HFFc6 (cell line): ENCODE results near the gene MED27. TPM values are rescaled to one million over a fixed set of nuclear protein-coding genes. Genes with fewer than 3 reads are reported as not detected.
A peak's percentile ranks its signal among the peaks of the same experiment; 100 is the strongest.

ENCODE experiments used
- DNase-seq: peaks from one replicate; pipeline ENCODE4 v3.0.0-alpha.2; 2018
- H3K27ac Mint-ChIP-seq: 2 replicates; pipeline ENCODE4 v1.8.0; 2020; ENCODE audit warnings: mild to moderate bottlenecking, mixed read lengths
- H3K27me3 Mint-ChIP-seq: 2 replicates; pipeline ENCODE4 v1.8.0; 2021; ENCODE audit warnings: mild to moderate bottlenecking, moderate library complexity, mixed read lengths; ENCODE audit not compliant: insufficient read depth
- H3K36me3 Mint-ChIP-seq: 2 replicates; pipeline ENCODE4 v1.8.0; 2021; ENCODE audit warnings: low read depth, mixed read lengths
- H3K4me1 Mint-ChIP-seq: 2 replicates; pipeline ENCODE4 v1.8.0; 2020; ENCODE audit warnings: low read depth, mixed read lengths
- H3K4me3 Mint-ChIP-seq: 2 replicates; pipeline ENCODE4 v1.8.0; 2020; ENCODE audit warnings: mild to moderate bottlenecking, moderate library complexity, mixed read lengths
- H3K9me3 Mint-ChIP-seq: 2 replicates; pipeline ENCODE4 v1.8.0; 2020; ENCODE audit warnings: mild to moderate bottlenecking, mixed read lengths
- CTCF ChIP-seq: fragments of 200-600 bp; sonication (generic); IDR thresholded peaks from 2 replicates; pipeline ENCODE4 v1.5.0; 2021; ENCODE audit warnings: antibody characterized with exemption, mild to moderate bottlenecking
- long read RNA-seq: library from polyadenylated mRNA; unstranded; transcript quantifications from one replicate; pipeline ENCODE4 v2.0.0, GENCODE V29; 2019
- total RNA-seq, 6 experiments: library from RNA; stranded (reverse); fragmentation: NEBNext Ultra II Directional; extraction: Animal tissue kit (Norgen Biotek cat#: 25700); gene quantifications; 2 replicates in 1 of 6; 3 replicates in 5 of 6; pipeline ENCODE4 v1.2.3, GENCODE V29; 2021

Gene MED27
- total RNA-seq = 10 to 100 TPM; 30.2 to 37.7 (median 32.7) TPM
- long read RNA-seq, transcript MED27-201 (8 exons, 1,431 nt) = major isoform, 18 of 22 reads
- long read RNA-seq, partial matches to known transcripts = 0 of 22 reads
- long read RNA-seq, other reads (novel, unspliced or antisense) = 3 of 22 reads

- Mint-ChIP-seq H3K4me3 (peak within 1 kb of the TSS; percentile 100), H3K27ac (peak within 1 kb of the TSS; percentile 97), H3K9me3 (no peaks in the 10 kb centered on the region), H3K36me3 (peaks cover 34% of the 10 kb centered on the region), H3K27me3 (peaks cover 13% of the 10 kb centered on the region; the same call in 1 of the 2 replicates), H3K4me1 (peaks cover 53% of the 10 kb centered on the region)
- peak; percentile 81 for DNase-seq
- no peak for TF ChIP-seq CTCF
Measured at GRCh38 chr9:132079391-132080091, at the start of gene MED27. TSS of gene MED27 (minus strand) at chr9:132079867. CDS start at chr9:132079844, 23 bp downstream.

GRCh38 chr9:132127888-132128534 is 48.3 kb upstream of the MED27 start:
- peaks cover 76% of the 10 kb centered on the region for H3K27me3 Mint-ChIP-seq

DNA sequence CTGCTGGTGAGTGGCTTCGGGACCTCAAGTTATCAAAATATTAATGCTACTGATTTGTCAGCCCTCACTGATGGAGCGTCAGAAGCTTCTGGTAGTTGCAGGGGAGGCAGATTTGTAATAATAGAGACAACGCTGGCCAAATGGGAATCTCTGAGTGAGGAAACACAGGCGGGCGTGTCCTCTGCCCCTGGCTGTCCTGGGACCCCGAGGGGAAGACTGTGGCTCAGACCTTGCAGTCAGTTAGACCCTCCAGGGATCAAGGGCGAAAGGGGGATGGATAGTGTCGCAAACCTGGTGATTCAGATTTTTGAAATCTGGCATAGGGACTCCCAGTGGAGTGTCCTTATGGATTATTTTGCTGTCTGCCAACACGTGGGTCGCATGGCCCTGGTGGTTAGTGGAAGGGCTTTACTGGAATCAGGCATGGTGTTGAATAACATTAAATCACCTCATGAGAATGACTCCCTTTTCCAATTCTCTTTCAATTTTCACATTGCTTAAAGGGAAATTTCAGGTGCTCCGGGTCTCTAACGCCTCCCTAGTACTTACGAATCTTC is 47.1 kb upstream of the MED27 start:
- Mint-ChIP-seq H3K9me3 (no peaks in the 10 kb centered on the region), H3K36me3 (no peaks in the 10 kb centered on the region), H3K4me3 (no peak overlapping the region), H3K4me1 (no peaks in the 10 kb centered on the region), H3K27me3 (peaks cover 68% of the 10 kb centered on the region), H3K27ac (no peak overlapping the region)
- DNase-seq = no peak
- no peak for TF ChIP-seq CTCF

More at GRCh38 chr9:132127888-132128534, 48.3 kb upstream of the MED27 start:
- no peaks in the 10 kb centered on the region for H3K36me3 Mint-ChIP-seq
- TF ChIP-seq CTCF = no peak
- no peak overlapping the region for H3K27ac Mint-ChIP-seq
- no peaks in the 10 kb centered on the region for H3K9me3 Mint-ChIP-seq
- no peaks in the 10 kb centered on the region for H3K4me1 Mint-ChIP-seq
- DNase-seq = no peak
- no peak overlapping the region for H3K4me3 Mint-ChIP-seq

GRCh38 chr9:132125944-132126679 is 46.4 kb upstream of the MED27 start:
- Mint-ChIP-seq H3K9me3 (no peaks in the 10 kb centered on the region), H3K4me1 (no peaks in the 10 kb centered on the region), H3K27me3 (peaks cover 66% of the 10 kb centered on the region), H3K27ac (no peak overlapping the region), H3K36me3 (no peaks in the 10 kb centered on the region), H3K4me3 (no peak overlapping the region)
- no peak for DNase-seq
- TF ChIP-seq CTCF = no peak

DNA sequence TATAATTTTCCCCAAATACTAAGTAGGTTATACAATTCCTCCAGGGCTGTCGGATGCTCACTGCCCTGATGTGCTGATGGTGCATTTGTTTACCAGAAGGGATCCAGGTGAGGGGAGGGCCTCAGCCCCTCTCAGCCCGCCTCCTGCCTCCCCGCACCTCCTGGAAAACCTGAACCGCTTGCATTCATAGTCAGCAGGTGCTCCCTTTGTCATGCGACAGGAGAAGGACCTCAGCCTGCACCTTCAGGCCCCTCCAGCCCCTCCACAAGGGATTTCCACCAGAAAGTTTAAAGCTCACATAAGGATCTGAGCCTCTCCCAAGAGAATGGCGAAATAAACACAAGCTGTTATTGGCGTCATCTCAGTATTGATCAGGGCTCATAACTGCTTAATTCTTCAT is 45.7 kb upstream of the MED27 start:
- no peaks in the 10 kb centered on the region for H3K36me3 Mint-ChIP-seq

More for the DNA sequence above, 45.7 kb upstream of the MED27 start:
- no peak overlapping the region for H3K27ac Mint-ChIP-seq
- no peak for DNase-seq
- peaks cover 60% of the 10 kb centered on the region for H3K27me3 Mint-ChIP-seq
- H3K9me3 Mint-ChIP-seq = no peaks in the 10 kb centered on the region
- no peak for TF ChIP-seq CTCF
- no peak overlapping the region for H3K4me3 Mint-ChIP-seq
- no peaks in the 10 kb centered on the region for H3K4me1 Mint-ChIP-seq
